Stimulated activated CD4-positive, alpha-beta T cell treated with anti-CD3 and anti-CD28 coated beads, Interleukin-15, amount 100 ng/mL, for 48 hours (primary cell): ENCODE measurements around the gene SPAG9.

Experiments used
- DNase-seq, 2 donors: peaks; one replicate each; pipeline ENCODE4 v3.0.0-alpha.2; 2020; ENCODE audit warnings: low read depth in 2 of 2

Gene SPAG9

GRCh38 chr17:50938821-50939541 lies 181.7 kb downstream of the SPAG9 start:
- no peak for DNase-seq

GRCh38 chr17:50935996-50936266 lies 184.7 kb downstream of the SPAG9 start:
- DNase-seq = no peak

- no peak for DNase-seq
Observed at GRCh38 chr17:50935221-50935995, 185.3 kb downstream of the SPAG9 start.

GRCh38 chr17:50934672-50935220 lies 185.9 kb downstream of the SPAG9 start:
- no peak for DNase-seq

GRCh38 chr17:50934161-50934560 lies 186.5 kb downstream of the SPAG9 start:
- no peak for DNase-seq

GRCh38 chr17:50931144-50931908 lies 189.3 kb downstream of the SPAG9 start:
- DNase-seq = peak in 1 of 2 donors; percentile 22

GRCh38 chr17:50928646-50929045 lies 192.0 kb downstream of the SPAG9 start:
- DNase-seq = no peak

GRCh38 chr17:50927287-50927686 lies 193.4 kb downstream of the SPAG9 start:
- no peak for DNase-seq

GRCh38 chr17:50926523-50926922 lies 194.1 kb downstream of the SPAG9 start:
- no peak for DNase-seq

GRCh38 chr17:50925296-50925891 lies 195.3 kb downstream of the SPAG9 start:
- DNase-seq = no peak

- no peak for DNase-seq
Observed at GRCh38 chr17:50924800-50925199, 195.9 kb downstream of the SPAG9 start.

- DNase-seq = no peak
Observed at GRCh38 chr17:50924300-50924699, 196.4 kb downstream of the SPAG9 start.

- no peak for DNase-seq
Observed at GRCh38 chr17:50923611-50924010, 197.1 kb downstream of the SPAG9 start.

GRCh38 chr17:50922721-50923405 lies 197.8 kb downstream of the SPAG9 start:
- no peak for DNase-seq

GRCh38 chr17:50922107-50922506 lies 198.6 kb downstream of the SPAG9 start:
- no peak for DNase-seq

- no peak for DNase-seq
Observed at GRCh38 chr17:50920891-50921586, 199.6 kb downstream of the SPAG9 start.

- DNase-seq = no peak
Observed at GRCh38 chr17:50920041-50920410, 200.6 kb downstream of the SPAG9 start.

- DNase-seq = peak; percentile 64 to 67
Observed at GRCh38 chr17:50919321-50920040, 201.2 kb downstream of the SPAG9 start.

GRCh38 chr17:50918933-50919296 lies 201.8 kb downstream of the SPAG9 start:
- peak in 1 of 2 donors; percentile 22 for DNase-seq
